DOHH2 (cell line): Measurements from ENCODE around the gene FZD8.

ENCODE experiments used
- CTCF ChIP-seq: fragments of 200-600 bp; sonication (generic); IDR thresholded peaks from one replicate; pipeline ENCODE4 v1.5.1; 2014; ENCODE audit warnings: antibody characterized with exemption, mild to moderate bottlenecking, low read depth, low read length; ENCODE audit not compliant: poor library complexity, severe bottlenecking
- EZH2phosphoT487 ChIP-seq: fragments of 200-600 bp; sonication (generic); IDR thresholded peaks from 2 replicates; pipeline ENCODE4 v1.6.1; 2017; ENCODE audit warnings: borderline replicate concordance, mild to moderate bottlenecking, antibody characterized with exemption, low read length, moderate library complexity, mixed read lengths

- peak; percentile 89 for TF ChIP-seq CTCF
- TF ChIP-seq EZH2phosphoT487, result no peak
These were observed 6.5 kb downstream of the FZD8 start for GRCh38 chr10:35635576-35635975.
